GM23338 (cell line): ENCODE data around the gene TMEM158. TPM values are rescaled to one million over a fixed set of nuclear protein-coding genes. Genes with fewer than 3 reads are reported as not detected.

Experiments used
- ATAC-seq: fragments of 200-7000 bp; cut with Tn5 transposase; 3 replicates; pipeline ENCODE4 v1.9.1; 2020
- DNase-seq: peaks from one replicate; pipeline ENCODE4 v3.0.0-alpha.2; 2015; ENCODE audit warnings: low spot score
- H2AFZ ChIP-seq: fragments of 200-600 bp; sonication (generic); 2 replicates; pipeline ENCODE4 v1.8.0; 2016; ENCODE audit warnings: antibody characterized with exemption, mild to moderate bottlenecking, moderate library complexity
- H3F3A ChIP-seq: fragments of 200-600 bp; sonication (generic); replicated peaks from 2 replicates; pipeline ENCODE4 v1.8.0; 2017; ENCODE audit warnings: antibody characterized with exemption, mixed run types, low read depth
- H3K27ac ChIP-seq: fragments of 200-600 bp; sonication (generic); 2 replicates; pipeline ENCODE4 v1.6.1; 2016; ENCODE audit warnings: low read depth
- H3K27me3 ChIP-seq: fragments of 200-600 bp; sonication (generic); 2 replicates; pipeline ENCODE4 v1.8.0; 2016; ENCODE audit warnings: mild to moderate bottlenecking, mixed run types, moderate library complexity; ENCODE audit not compliant: insufficient read depth
- H3K36me3 ChIP-seq: fragments of 200-600 bp; sonication (generic); 2 replicates; pipeline ENCODE4 v1.8.0; 2016; ENCODE audit warnings: mild to moderate bottlenecking; ENCODE audit not compliant: insufficient read depth
- H3K4me1 ChIP-seq: fragments of 200-600 bp; sonication (generic); 2 replicates; pipeline ENCODE4 v1.8.0; 2016; ENCODE audit warnings: mild to moderate bottlenecking, moderate library complexity; ENCODE audit not compliant: insufficient read depth
- H3K4me2 ChIP-seq: fragments of 200-600 bp; sonication (generic); 2 replicates; pipeline ENCODE4 v1.7.1; 2017; ENCODE audit warnings: mixed run types
- H3K4me3 ChIP-seq: fragments of 200-600 bp; sonication (generic); 2 replicates; pipeline ENCODE4 v1.6.1; 2016; ENCODE audit warnings: mixed run types
- H3K79me2 ChIP-seq: fragments of 200-600 bp; sonication (generic); replicated peaks from 2 replicates; pipeline ENCODE4 v1.8.0; 2017; ENCODE audit warnings: mild to moderate bottlenecking; ENCODE audit not compliant: insufficient read depth
- H3K9me2 ChIP-seq: fragments of 200-600 bp; sonication (generic); 2 replicates; pipeline ENCODE4 v1.8.0; 2017; ENCODE audit not compliant: insufficient read depth
- H4K20me1 ChIP-seq: fragments of 200-600 bp; sonication (generic); replicated peaks from 2 replicates; pipeline ENCODE4 v1.8.0; 2017; ENCODE audit warnings: mild to moderate bottlenecking; ENCODE audit not compliant: insufficient read depth
- H3K27ac Mint-ChIP-seq: 2 replicates; pipeline ENCODE4 v1.8.0; 2020; ENCODE audit warnings: inconsistent platforms, mild to moderate bottlenecking, moderate library complexity, mixed read lengths
- H3K27me3 Mint-ChIP-seq: 3 replicates; pipeline ENCODE4 v1.8.0; 2022; ENCODE audit warnings: low read depth, mild to moderate bottlenecking, moderate library complexity, mixed read lengths, inconsistent platforms; ENCODE audit not compliant: insufficient read depth, poor library complexity
- H3K36me3 Mint-ChIP-seq: 3 replicates; pipeline ENCODE4 v1.8.0; 2021; ENCODE audit warnings: low read depth, mild to moderate bottlenecking, inconsistent platforms, moderate library complexity, mixed read lengths
- H3K4me1 Mint-ChIP-seq: 3 replicates; pipeline ENCODE4 v1.8.0; 2020; ENCODE audit warnings: mild to moderate bottlenecking, inconsistent platforms, mixed read lengths
- H3K4me3 Mint-ChIP-seq: 3 replicates; pipeline ENCODE4 v1.8.0; 2021; ENCODE audit warnings: moderate library complexity, mild to moderate bottlenecking, inconsistent platforms, mixed read lengths
- H3K9me3 Mint-ChIP-seq: 3 replicates; pipeline ENCODE4 v1.8.0; 2020; ENCODE audit warnings: moderate library complexity, mild to moderate bottlenecking, inconsistent platforms, mixed read lengths
- CREB1 ChIP-seq: fragments of 250-450 bp; sonication (Bioruptor Pico); IDR thresholded peaks from 2 replicates; pipeline ENCODE4 v1.5.0; 2020; ENCODE audit warnings: low read depth, mild to moderate bottlenecking, moderate library complexity
- JUNB ChIP-seq: IDR thresholded peaks from one replicate; pipeline ENCODE4 v1.6.1; 2016; ENCODE audit warnings: antibody characterized with exemption; ENCODE audit not compliant: unreplicated experiment
- polyA plus RNA-seq: library from polyadenylated mRNA; unstranded; fragments of >200 nt; fragmentation: Nextera tagmentation; extraction: Ambion mirVana; gene quantifications from 2 replicates; pipeline ENCODE4 v1.2.1, GENCODE V29; 2016
- total RNA-seq: library from RNA; depleted of rRNA; stranded (reverse); fragments of >200 nt; shearing (Covaris generic); gene quantifications from 2 replicates; pipeline ENCODE4 v1.2.3, GENCODE V29; 2014
- TF ChIP-seq, protein P1 (sequence below), 2 experiments: fragments of 200-600 bp in 1 of 2; sonication (generic) in 1 of 2; conservative IDR thresholded peaks; 2 replicates each; pipeline versions ENCODE4 v1.5.1 to v1.6.1; 2016 to 2017; ENCODE audit warnings: antibody characterized with exemption in 2 of 2, low read depth in 2 of 2, mild to moderate bottlenecking in 2 of 2, moderate library complexity in 1 of 2
- TF ChIP-seq, protein P2 (sequence below): IDR thresholded peaks from one replicate; pipeline ENCODE4 v1.6.1; 2018; ENCODE audit warnings: antibody characterized with exemption; ENCODE audit not compliant: unreplicated experiment

The TMEM158 gene
- total and polyA plus RNA-seq, 2 experiments from 2014 or later: 9.6 to 16.9 TPM

DNA sequence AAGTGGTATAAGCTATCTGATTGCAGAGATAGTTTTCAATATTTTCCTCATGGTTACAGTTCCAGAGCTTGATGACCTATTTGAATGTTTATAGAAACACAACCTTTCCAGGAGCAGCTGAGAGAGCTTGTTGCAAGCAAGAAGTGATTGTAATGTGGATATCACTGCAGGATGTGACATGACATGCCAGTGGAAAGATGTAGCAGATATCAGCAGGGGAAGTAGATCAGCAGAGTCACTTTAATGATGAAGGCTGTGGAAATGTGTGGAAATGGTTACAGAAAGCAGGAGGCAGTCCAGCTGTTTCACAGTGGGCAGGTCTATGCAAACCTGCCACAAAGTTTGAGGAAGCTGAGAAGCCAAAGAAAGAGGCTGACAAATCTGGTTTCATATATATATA is 21.0 kb downstream of the TMEM158 start:
- H3K9me2 ChIP-seq: no peaks in the 10 kb centered on the region
- no peak overlapping the region for H3K4me2 ChIP-seq
- Mint-ChIP-seq H3K9me3 (no peaks in the 10 kb centered on the region), H3K27ac (no peak overlapping the region), H3K27me3 (peaks cover 2% of the 10 kb centered on the region), H3K4me1 (peaks cover 6% of the 10 kb centered on the region), H3K36me3 (no peaks in the 10 kb centered on the region), H3K4me3 (no peak overlapping the region)
- H4K20me1 ChIP-seq: no peaks in the 10 kb centered on the region
- 0 out of 2 replicates have a peak, but pooled peaks cover 6% of the 10 kb centered on the region for H3K4me1 ChIP-seq
- H3K27me3 ChIP-seq: no peaks in the 10 kb centered on the region
- no peaks in the 10 kb centered on the region for H3K79me2 ChIP-seq
- no peak for ATAC-seq
- DNase-seq: no peak
- no peak overlapping the region for H2AFZ ChIP-seq
- H3K27ac ChIP-seq: no peak overlapping the region
- H3F3A ChIP-seq: no peaks in the 10 kb centered on the region
- no peaks in the 10 kb centered on the region for H3K36me3 ChIP-seq
- H3K4me3 ChIP-seq: no peak overlapping the region
- no peak for TF ChIP-seq CREB1 (CRISPR knock-in tag)
- no peak for TF ChIP-seq JUNB
- TF ChIP-seq, protein P1, sequence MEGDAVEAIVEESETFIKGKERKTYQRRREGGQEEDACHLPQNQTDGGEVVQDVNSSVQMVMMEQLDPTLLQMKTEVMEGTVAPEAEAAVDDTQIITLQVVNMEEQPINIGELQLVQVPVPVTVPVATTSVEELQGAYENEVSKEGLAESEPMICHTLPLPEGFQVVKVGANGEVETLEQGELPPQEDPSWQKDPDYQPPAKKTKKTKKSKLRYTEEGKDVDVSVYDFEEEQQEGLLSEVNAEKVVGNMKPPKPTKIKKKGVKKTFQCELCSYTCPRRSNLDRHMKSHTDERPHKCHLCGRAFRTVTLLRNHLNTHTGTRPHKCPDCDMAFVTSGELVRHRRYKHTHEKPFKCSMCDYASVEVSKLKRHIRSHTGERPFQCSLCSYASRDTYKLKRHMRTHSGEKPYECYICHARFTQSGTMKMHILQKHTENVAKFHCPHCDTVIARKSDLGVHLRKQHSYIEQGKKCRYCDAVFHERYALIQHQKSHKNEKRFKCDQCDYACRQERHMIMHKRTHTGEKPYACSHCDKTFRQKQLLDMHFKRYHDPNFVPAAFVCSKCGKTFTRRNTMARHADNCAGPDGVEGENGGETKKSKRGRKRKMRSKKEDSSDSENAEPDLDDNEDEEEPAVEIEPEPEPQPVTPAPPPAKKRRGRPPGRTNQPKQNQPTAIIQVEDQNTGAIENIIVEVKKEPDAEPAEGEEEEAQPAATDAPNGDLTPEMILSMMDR (conservative IDR thresholded peaks at IDR 0.05; ENCODE audit: low read depth in 2 of 2): no peak

DNA sequence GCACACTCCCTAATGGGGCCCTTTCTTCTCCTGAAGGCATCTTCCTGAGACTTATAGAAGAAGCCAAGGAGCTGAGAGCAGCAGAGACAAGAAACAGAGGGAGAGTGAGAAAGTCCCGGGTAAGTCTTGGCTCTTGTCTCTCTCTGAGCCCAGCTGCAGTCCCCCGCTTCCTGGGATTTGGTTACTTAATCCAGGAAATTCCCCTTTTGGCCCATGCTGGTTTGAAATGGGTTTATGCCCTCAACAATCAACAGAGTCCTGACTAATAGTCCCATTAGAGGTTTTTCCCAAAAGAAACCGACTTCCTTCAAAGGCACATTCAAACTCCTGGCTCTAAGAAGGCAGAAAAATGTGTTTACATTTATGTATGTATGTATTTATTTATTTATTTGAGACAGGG is 22.0 kb downstream of the TMEM158 start:
- DNase-seq (no peak), ATAC-seq (no peak)
- peaks cover 10% of the 10 kb centered on the region for H3K4me1 Mint-ChIP-seq
- Histone ChIP-seq H3K4me3 (no peak overlapping the region), H3K4me2 (no peak overlapping the region), H3K9me2 (no peaks in the 10 kb centered on the region), H3F3A (no peaks in the 10 kb centered on the region), H3K27ac (no peak overlapping the region), H3K27me3 (no peaks in the 10 kb centered on the region), H2AFZ (no peak overlapping the region), H4K20me1 (no peaks in the 10 kb centered on the region), H3K36me3 (no peaks in the 10 kb centered on the region), H3K79me2 (no peaks in the 10 kb centered on the region), H3K4me1 (0 out of 2 replicates have a peak, but pooled peaks cover 10% of the 10 kb centered on the region)
- H3K27ac Mint-ChIP-seq: no peak overlapping the region
- no peak overlapping the region for H3K4me3 Mint-ChIP-seq
- H3K36me3 Mint-ChIP-seq: no peaks in the 10 kb centered on the region
- TF ChIP-seq, protein P2, sequence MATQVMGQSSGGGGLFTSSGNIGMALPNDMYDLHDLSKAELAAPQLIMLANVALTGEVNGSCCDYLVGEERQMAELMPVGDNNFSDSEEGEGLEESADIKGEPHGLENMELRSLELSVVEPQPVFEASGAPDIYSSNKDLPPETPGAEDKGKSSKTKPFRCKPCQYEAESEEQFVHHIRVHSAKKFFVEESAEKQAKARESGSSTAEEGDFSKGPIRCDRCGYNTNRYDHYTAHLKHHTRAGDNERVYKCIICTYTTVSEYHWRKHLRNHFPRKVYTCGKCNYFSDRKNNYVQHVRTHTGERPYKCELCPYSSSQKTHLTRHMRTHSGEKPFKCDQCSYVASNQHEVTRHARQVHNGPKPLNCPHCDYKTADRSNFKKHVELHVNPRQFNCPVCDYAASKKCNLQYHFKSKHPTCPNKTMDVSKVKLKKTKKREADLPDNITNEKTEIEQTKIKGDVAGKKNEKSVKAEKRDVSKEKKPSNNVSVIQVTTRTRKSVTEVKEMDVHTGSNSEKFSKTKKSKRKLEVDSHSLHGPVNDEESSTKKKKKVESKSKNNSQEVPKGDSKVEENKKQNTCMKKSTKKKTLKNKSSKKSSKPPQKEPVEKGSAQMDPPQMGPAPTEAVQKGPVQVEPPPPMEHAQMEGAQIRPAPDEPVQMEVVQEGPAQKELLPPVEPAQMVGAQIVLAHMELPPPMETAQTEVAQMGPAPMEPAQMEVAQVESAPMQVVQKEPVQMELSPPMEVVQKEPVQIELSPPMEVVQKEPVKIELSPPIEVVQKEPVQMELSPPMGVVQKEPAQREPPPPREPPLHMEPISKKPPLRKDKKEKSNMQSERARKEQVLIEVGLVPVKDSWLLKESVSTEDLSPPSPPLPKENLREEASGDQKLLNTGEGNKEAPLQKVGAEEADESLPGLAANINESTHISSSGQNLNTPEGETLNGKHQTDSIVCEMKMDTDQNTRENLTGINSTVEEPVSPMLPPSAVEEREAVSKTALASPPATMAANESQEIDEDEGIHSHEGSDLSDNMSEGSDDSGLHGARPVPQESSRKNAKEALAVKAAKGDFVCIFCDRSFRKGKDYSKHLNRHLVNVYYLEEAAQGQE: no peak
- H3K27me3 Mint-ChIP-seq: peaks cover 2% of the 10 kb centered on the region
- no peaks in the 10 kb centered on the region for H3K9me3 Mint-ChIP-seq
